Activated CD4-positive, CD25-positive, alpha-beta regulatory T cell treated with anti-CD3 and anti-CD28 coated beads, Interleukin-2, amount 50 U/mL, for 24 hours (primary cell): ENCODE measurements around the gene SLC35C1.

Source experiments
- ATAC-seq, 2 donors: fragments of 150-1000 bp; cut with Tn5 transposase; one replicate each; pipeline ENCODE4 v1.10.0; 2021; ENCODE audit warnings: mild to moderate bottlenecking in 1 of 2, moderate library complexity in 1 of 2

The SLC35C1 gene

GRCh38 chr11:45846974-45847910 is 42.3 kb downstream of the SLC35C1 start, which contains the start of gene CRY2:
TSS of gene CRY2 (plus strand) at chr11:45847475. CDS start at chr11:45847491, 16 bp downstream.
- peak; percentile 91 to 92 for ATAC-seq

GRCh38 chr11:45847911-45848316 is 43.0 kb downstream of the SLC35C1 start:
- peak; percentile 5 to 9 for ATAC-seq

GRCh38 chr11:45848654-45849081 is 43.7 kb downstream of the SLC35C1 start:
- no peak for ATAC-seq

- no peak for ATAC-seq
These were observed 45.5 kb downstream of the SLC35C1 start for GRCh38 chr11:45850446-45850845.

- ATAC-seq = no peak
These were observed 46.3 kb downstream of the SLC35C1 start for GRCh38 chr11:45851228-45851627.

GRCh38 chr11:45852018-45852711 is 47.2 kb downstream of the SLC35C1 start:
- ATAC-seq = no peak

GRCh38 chr11:45852712-45853101 is 47.8 kb downstream of the SLC35C1 start:
- no peak for ATAC-seq

GRCh38 chr11:45853332-45854219 is 48.6 kb downstream of the SLC35C1 start:
- no peak for ATAC-seq

- no peak for ATAC-seq
These were observed 50.4 kb downstream of the SLC35C1 start for GRCh38 chr11:45855308-45855707.

- no peak for ATAC-seq
These were observed 51.1 kb downstream of the SLC35C1 start for GRCh38 chr11:45856044-45856468.

- ATAC-seq = no peak
These were observed 53.1 kb downstream of the SLC35C1 start for GRCh38 chr11:45857961-45858474.

GRCh38 chr11:45858751-45859398 is 53.9 kb downstream of the SLC35C1 start:
- no peak for ATAC-seq

- ATAC-seq = no peak
These were observed 54.8 kb downstream of the SLC35C1 start for GRCh38 chr11:45859661-45860140.

- ATAC-seq = no peak
These were observed 55.4 kb downstream of the SLC35C1 start for GRCh38 chr11:45860348-45860747.

- ATAC-seq = no peak
These were observed 56.0 kb downstream of the SLC35C1 start for GRCh38 chr11:45860764-45861510.
